HepG2 (cell line): ENCODE data around the gene CYSRT1. TPM values are rescaled to one million over a fixed set of nuclear protein-coding genes. Genes with fewer than 3 reads are reported as not detected.

Experiments
- HES4 ChIP-seq: sonication (generic); formaldehyde crosslinking; IDR thresholded peaks from 2 replicates; pipeline ENCODE4 v1.9.0; 2021; ENCODE audit warnings: mild to moderate bottlenecking, missing genetic modification reagents, borderline replicate concordance
- JUN ChIP-seq: sonication (generic); formaldehyde crosslinking; IDR thresholded peaks from 2 replicates; pipeline ENCODE4 v1.4.0; 2020; ENCODE audit warnings: mild to moderate bottlenecking, missing genetic modification reagents
- KAT7 ChIP-seq: IDR thresholded peaks from 2 replicates; pipeline ENCODE4 v1.6.1; 2018; ENCODE audit warnings: borderline replicate concordance, missing compliant biosample characterization
- MIXL1 ChIP-seq: IDR thresholded peaks from 2 replicates; pipeline ENCODE4 v1.6.1; 2016
- ZFP90 ChIP-seq: sonication (generic); formaldehyde crosslinking; IDR thresholded peaks from 2 replicates; pipeline ENCODE4 v1.8.0; 2022; ENCODE audit warnings: missing genetic modification reagents, mild to moderate bottlenecking, inconsistent platforms, borderline replicate concordance
- ZNF143 ChIP-seq: sonication (generic); formaldehyde crosslinking; IDR thresholded peaks from 2 replicates; pipeline ENCODE4 v1.4.0; 2020; ENCODE audit warnings: missing genetic modification reagents
- polyA plus RNA-seq, 8 experiments: library from polyadenylated mRNA; depleted of rRNA in 3 of 8; stranded (reverse) in 7 of 8; unstranded in 1 of 8; fragments of >200 nt; fragmentation: Illumina TruSeq in 4 of 8; extraction: Trizol in 4 of 8; gene quantifications; 2 replicates each; pipeline versions ENCODE4 v1.2.1 to v1.2.3, GENCODE V29; 2011 to 2016; ENCODE audit warnings: low read depth in 4 of 8, missing spikeins in 1 of 8, mixed read lengths in 1 of 8; ENCODE audit not compliant: insufficient read depth in 1 of 8
- total RNA-seq, 5 experiments: library from RNA; depleted of rRNA; stranded (reverse); fragments of >200 nt; fragmentation: Illumina TruSeq; extraction: Trizol; gene quantifications; 2 replicates each; pipeline ENCODE4 v1.2.3, GENCODE V29; 2016; ENCODE audit warnings: low read depth in 1 of 5
- TF ChIP-seq, protein P1 (sequence below): IDR thresholded peaks from 2 replicates; pipeline ENCODE4 v1.4.0; 2020; ENCODE audit warnings: mild to moderate bottlenecking, missing genetic modification reagents
- TF ChIP-seq, protein P2 (sequence below): sonication (generic); formaldehyde crosslinking; IDR thresholded peaks from 2 replicates; pipeline ENCODE4 v1.4.0; 2020; ENCODE audit warnings: mild to moderate bottlenecking, missing genetic modification reagents, borderline replicate concordance
- TF ChIP-seq, protein P3 (sequence below): sonication (generic); formaldehyde crosslinking; IDR thresholded peaks from 2 replicates; pipeline ENCODE4 v1.4.0; 2020; ENCODE audit warnings: missing genetic modification reagents, borderline replicate concordance
- TF ChIP-seq, protein P4 (sequence below): sonication (generic); formaldehyde crosslinking; IDR thresholded peaks from 2 replicates; pipeline ENCODE4 v1.4.0; 2020; ENCODE audit warnings: missing genetic modification reagents
- TF ChIP-seq, protein P5 (sequence below): sonication (generic); formaldehyde crosslinking; IDR thresholded peaks from 2 replicates; pipeline ENCODE4 v1.8.1; 2022; ENCODE audit warnings: mild to moderate bottlenecking, missing genetic modification reagents
- TF ChIP-seq, protein P6 (sequence below): sonication (generic); formaldehyde crosslinking; IDR thresholded peaks from 2 replicates; pipeline ENCODE4 v1.5.0; 2020; ENCODE audit warnings: mild to moderate bottlenecking, missing genetic modification reagents, borderline replicate concordance

The CYSRT1 gene
- total and polyA plus RNA-seq, 2 of the 13 experiments (the other 11 are each of a cell fraction or from before 2014, with no cell fraction given), result 1.5 to 2.1 TPM

DNA sequence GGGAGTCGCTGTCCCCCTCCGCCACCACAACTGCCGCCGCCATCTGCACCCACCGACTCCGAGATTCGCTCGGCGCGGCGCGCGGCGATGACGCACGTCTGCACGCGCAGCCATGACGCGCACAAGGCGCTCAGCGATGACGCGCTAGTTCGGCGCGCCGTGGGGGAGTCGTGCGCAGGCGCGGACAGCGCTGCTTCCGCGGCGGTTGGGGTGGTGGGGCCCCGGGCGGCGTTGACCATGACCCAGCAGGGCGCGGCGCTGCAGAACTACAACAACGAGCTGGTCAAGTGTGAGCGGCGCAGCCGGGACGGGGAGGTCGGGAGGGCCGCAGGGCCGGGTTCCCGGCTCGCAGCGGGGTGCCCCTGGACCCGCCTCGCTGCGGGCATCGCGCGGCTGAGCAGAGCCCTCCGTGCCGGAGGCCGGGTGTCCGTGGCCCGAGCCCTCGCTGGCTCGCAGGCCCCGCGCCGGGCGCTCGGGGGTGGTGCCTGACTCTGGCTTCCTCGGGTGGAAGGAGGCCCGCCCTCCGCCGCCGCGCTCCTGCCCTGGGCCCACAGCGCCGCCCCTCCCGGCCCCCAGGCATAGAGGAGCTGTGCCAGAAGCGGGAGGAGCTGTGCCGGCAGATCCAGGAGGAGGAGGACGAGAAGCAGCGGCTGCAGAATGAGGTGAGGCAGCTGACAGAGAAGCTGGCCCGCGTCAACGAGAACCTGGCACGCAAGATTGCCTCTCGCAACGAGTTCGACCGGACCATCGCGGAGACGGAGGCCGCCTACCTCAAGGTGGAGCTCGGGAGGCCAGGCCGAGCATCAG, 36.3 kb upstream of the CYSRT1 start, which contains the start of the genes ANAPC2 and SSNA1 (continued):
- TF ChIP-seq, protein P1, sequence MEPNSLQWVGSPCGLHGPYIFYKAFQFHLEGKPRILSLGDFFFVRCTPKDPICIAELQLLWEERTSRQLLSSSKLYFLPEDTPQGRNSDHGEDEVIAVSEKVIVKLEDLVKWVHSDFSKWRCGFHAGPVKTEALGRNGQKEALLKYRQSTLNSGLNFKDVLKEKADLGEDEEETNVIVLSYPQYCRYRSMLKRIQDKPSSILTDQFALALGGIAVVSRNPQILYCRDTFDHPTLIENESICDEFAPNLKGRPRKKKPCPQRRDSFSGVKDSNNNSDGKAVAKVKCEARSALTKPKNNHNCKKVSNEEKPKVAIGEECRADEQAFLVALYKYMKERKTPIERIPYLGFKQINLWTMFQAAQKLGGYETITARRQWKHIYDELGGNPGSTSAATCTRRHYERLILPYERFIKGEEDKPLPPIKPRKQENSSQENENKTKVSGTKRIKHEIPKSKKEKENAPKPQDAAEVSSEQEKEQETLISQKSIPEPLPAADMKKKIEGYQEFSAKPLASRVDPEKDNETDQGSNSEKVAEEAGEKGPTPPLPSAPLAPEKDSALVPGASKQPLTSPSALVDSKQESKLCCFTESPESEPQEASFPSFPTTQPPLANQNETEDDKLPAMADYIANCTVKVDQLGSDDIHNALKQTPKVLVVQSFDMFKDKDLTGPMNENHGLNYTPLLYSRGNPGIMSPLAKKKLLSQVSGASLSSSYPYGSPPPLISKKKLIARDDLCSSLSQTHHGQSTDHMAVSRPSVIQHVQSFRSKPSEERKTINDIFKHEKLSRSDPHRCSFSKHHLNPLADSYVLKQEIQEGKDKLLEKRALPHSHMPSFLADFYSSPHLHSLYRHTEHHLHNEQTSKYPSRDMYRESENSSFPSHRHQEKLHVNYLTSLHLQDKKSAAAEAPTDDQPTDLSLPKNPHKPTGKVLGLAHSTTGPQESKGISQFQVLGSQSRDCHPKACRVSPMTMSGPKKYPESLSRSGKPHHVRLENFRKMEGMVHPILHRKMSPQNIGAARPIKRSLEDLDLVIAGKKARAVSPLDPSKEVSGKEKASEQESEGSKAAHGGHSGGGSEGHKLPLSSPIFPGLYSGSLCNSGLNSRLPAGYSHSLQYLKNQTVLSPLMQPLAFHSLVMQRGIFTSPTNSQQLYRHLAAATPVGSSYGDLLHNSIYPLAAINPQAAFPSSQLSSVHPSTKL, result peak; percentile 62; the same call in 1 of the 2 replicates
- peak; percentile 67; the same call in 1 of the 2 replicates for TF ChIP-seq MIXL1 (CRISPR knock-in tag)
- TF ChIP-seq, protein P2, sequence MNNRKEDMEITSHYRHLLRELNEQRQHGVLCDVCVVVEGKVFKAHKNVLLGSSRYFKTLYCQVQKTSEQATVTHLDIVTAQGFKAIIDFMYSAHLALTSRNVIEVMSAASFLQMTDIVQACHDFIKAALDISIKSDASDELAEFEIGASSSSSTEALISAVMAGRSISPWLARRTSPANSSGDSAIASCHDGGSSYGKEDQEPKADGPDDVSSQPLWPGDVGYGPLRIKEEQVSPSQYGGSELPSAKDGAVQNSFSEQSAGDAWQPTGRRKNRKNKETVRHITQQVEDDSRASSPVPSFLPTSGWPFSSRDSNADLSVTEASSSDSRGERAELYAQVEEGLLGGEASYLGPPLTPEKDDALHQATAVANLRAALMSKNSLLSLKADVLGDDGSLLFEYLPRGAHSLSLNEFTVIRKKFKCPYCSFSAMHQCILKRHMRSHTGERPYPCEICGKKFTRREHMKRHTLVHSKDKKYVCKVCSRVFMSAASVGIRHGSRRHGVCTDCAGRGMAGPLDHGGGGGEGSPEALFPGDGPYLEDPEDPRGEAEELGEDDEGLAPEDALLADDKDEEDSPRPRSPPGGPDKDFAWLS, result no peak
- peak; percentile 71; the same call in 1 of the 2 replicates for TF ChIP-seq HES4 (CRISPR knock-in tag)
- TF ChIP-seq, protein P3, sequence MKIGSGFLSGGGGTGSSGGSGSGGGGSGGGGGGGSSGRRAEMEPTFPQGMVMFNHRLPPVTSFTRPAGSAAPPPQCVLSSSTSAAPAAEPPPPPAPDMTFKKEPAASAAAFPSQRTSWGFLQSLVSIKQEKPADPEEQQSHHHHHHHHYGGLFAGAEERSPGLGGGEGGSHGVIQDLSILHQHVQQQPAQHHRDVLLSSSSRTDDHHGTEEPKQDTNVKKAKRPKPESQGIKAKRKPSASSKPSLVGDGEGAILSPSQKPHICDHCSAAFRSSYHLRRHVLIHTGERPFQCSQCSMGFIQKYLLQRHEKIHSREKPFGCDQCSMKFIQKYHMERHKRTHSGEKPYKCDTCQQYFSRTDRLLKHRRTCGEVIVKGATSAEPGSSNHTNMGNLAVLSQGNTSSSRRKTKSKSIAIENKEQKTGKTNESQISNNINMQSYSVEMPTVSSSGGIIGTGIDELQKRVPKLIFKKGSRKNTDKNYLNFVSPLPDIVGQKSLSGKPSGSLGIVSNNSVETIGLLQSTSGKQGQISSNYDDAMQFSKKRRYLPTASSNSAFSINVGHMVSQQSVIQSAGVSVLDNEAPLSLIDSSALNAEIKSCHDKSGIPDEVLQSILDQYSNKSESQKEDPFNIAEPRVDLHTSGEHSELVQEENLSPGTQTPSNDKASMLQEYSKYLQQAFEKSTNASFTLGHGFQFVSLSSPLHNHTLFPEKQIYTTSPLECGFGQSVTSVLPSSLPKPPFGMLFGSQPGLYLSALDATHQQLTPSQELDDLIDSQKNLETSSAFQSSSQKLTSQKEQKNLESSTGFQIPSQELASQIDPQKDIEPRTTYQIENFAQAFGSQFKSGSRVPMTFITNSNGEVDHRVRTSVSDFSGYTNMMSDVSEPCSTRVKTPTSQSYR, result peak; percentile 86
- TF ChIP-seq ZNF143 (CRISPR knock-in tag), result peak; percentile 76
- TF ChIP-seq, protein P4, sequence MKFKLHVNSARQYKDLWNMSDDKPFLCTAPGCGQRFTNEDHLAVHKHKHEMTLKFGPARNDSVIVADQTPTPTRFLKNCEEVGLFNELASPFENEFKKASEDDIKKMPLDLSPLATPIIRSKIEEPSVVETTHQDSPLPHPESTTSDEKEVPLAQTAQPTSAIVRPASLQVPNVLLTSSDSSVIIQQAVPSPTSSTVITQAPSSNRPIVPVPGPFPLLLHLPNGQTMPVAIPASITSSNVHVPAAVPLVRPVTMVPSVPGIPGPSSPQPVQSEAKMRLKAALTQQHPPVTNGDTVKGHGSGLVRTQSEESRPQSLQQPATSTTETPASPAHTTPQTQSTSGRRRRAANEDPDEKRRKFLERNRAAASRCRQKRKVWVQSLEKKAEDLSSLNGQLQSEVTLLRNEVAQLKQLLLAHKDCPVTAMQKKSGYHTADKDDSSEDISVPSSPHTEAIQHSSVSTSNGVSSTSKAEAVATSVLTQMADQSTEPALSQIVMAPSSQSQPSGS (CRISPR knock-in tag), result peak; percentile 92
- peak; percentile 95; the same call in 1 of the 2 replicates for TF ChIP-seq KAT7 (CRISPR knock-in tag)
- TF ChIP-seq ZFP90, result peak; percentile 8; the same call in 1 of the 2 replicates
- TF ChIP-seq, protein P5, sequence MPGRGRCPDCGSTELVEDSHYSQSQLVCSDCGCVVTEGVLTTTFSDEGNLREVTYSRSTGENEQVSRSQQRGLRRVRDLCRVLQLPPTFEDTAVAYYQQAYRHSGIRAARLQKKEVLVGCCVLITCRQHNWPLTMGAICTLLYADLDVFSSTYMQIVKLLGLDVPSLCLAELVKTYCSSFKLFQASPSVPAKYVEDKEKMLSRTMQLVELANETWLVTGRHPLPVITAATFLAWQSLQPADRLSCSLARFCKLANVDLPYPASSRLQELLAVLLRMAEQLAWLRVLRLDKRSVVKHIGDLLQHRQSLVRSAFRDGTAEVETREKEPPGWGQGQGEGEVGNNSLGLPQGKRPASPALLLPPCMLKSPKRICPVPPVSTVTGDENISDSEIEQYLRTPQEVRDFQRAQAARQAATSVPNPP (CRISPR knock-in tag), result peak; percentile 76; the same call in 1 of the 2 replicates
- TF ChIP-seq, protein P6, sequence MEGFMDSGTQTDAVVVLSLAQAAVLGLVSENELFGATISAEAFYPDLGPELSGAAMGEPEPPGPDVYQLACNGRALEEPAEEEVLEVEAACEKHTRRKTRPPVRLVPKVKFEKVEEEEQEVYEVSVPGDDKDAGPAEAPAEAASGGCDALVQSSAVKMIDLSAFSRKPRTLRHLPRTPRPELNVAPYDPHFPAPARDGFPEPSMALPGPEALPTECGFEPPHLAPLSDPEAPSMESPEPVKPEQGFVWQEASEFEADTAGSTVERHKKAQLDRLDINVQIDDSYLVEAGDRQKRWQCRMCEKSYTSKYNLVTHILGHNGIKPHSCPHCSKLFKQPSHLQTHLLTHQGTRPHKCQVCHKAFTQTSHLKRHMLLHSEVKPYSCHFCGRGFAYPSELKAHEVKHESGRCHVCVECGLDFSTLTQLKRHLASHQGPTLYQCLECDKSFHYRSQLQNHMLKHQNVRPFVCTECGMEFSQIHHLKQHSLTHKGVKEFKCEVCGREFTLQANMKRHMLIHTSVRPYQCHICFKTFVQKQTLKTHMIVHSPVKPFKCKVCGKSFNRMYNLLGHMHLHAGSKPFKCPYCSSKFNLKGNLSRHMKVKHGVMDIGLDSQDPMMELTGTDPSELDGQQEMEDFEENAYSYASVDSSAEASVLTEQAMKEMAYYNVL (CRISPR knock-in tag), result peak; percentile 68; the same call in 1 of the 2 replicates
- peak; percentile 71; the same call in 1 of the 2 replicates for TF ChIP-seq JUN (CRISPR knock-in tag)
